ENCODE results near the gene FGF9. TPM values are rescaled to one million over a fixed set of nuclear protein-coding genes. Genes with fewer than 3 reads are reported as not detected.

The FGF9 gene
- total and polyA plus RNA-seq, 2 donors (not counting 1 experiment from before 2014, with no cell fraction given), result 0.13 to 3.0 TPM

GRCh38 chr13:21747456-21747855 lies 76.6 kb downstream of the FGF9 start:
- no peak overlapping the region for H3K9ac ChIP-seq (ENCODE audit: low read length)

GRCh38 chr13:21748166-21748565 lies 77.3 kb downstream of the FGF9 start:
- Histone ChIP-seq H3K4me2 (replicated peaks; ENCODE audit: low read depth, low read length, poor library complexity, severe bottlenecking) (no peak overlapping the region), H3K27ac (ENCODE audit: low read length in 2 of 2) (no peak overlapping the region), H3K9ac (ENCODE audit: low read length) (no peak overlapping the region), H3K9me3 (ENCODE audit: control extremely low read depth in 1 of 3, control insufficient read depth in 2 of 3, insufficient read depth in 1 of 3, low read length in 2 of 3) (no peaks in the 10 kb centered on the region), H3K36me3 (replicated peaks in 1 of 2; ENCODE audit: control extremely low read depth in 1 of 2, control insufficient read depth in 1 of 2, extremely low read depth in 1 of 2, insufficient read depth in 2 of 2, low read length in 1 of 2) (no peaks in the 10 kb centered on the region), H3K79me2 (ENCODE audit: control insufficient read depth, insufficient read depth, low read length) (no peaks in the 10 kb centered on the region), H4K20me1 (ENCODE audit: control insufficient read depth, insufficient read depth, low read length, poor library complexity, severe bottlenecking) (no peaks in the 10 kb centered on the region), H3K27me3 (replicated peaks in 1 of 4; ENCODE audit: control extremely low read depth in 1 of 4, control insufficient read depth in 3 of 4, insufficient read depth in 4 of 4, low read length in 3 of 4) (peaks cover 0 to 4% (median 0%) of the 10 kb centered on the region in 4 experiments), H3K4me3 (ENCODE audit: control extremely low read depth in 1 of 5, extremely low read depth in 1 of 5, insufficient read depth in 1 of 5, low read depth in 2 of 5, low read length in 4 of 5) (no peak overlapping the region), H2AFZ (ENCODE audit: insufficient read depth, low read depth, low read length, poor library complexity, severe bottlenecking) (no peak overlapping the region), H3K4me1 (ENCODE audit: control insufficient read depth in 2 of 2, insufficient read depth in 2 of 2, low read length in 2 of 2) (no peaks in the 10 kb centered on the region)
- TF ChIP-seq CTCF (IDR thresholded peaks at IDR 0.05), result no peak
- CTCF ChIA-PET, result no interaction called here
- 89% methylated on average over 1 of the region's 1 CpG for WGBS (ENCODE audit: insufficient coverage)
- POLR2A ChIA-PET, result no interaction called here
- intact Hi-C loops (cut with micrococcal nuclease), result no loop called here
- H3K27ac Mint-ChIP-seq, result no peak overlapping the region
- peaks cover 7% of the 10 kb centered on the region for H3K9me3 Mint-ChIP-seq (ENCODE audit: insufficient read depth)
- DNase-seq (no peak), ATAC-seq (ENCODE audit: low read depth) (no peak)
- no peak overlapping the region for H3K4me3 Mint-ChIP-seq
- H3K27me3 Mint-ChIP-seq, result peaks cover 10% of the 10 kb centered on the region
- no peaks in the 10 kb centered on the region for H3K4me1 Mint-ChIP-seq

More at GRCh38 chr13:21747456-21747855, 76.6 kb downstream of the FGF9 start:
- Histone ChIP-seq H4K20me1 (ENCODE audit: control insufficient read depth, insufficient read depth, low read length, poor library complexity, severe bottlenecking) (no peaks in the 10 kb centered on the region), H3K4me3 (ENCODE audit: control extremely low read depth in 1 of 5, extremely low read depth in 1 of 5, insufficient read depth in 1 of 5, low read depth in 2 of 5, low read length in 4 of 5) (no peak overlapping the region), H3K79me2 (ENCODE audit: control insufficient read depth, insufficient read depth, low read length) (no peaks in the 10 kb centered on the region), H3K27me3 (replicated peaks in 1 of 4; ENCODE audit: control extremely low read depth in 1 of 4, control insufficient read depth in 3 of 4, insufficient read depth in 4 of 4, low read length in 3 of 4) (peaks cover 0 to 4% (median 0%) of the 10 kb centered on the region in 4 experiments), H3K36me3 (replicated peaks in 1 of 2; ENCODE audit: control extremely low read depth in 1 of 2, control insufficient read depth in 1 of 2, extremely low read depth in 1 of 2, insufficient read depth in 2 of 2, low read length in 1 of 2) (no peaks in the 10 kb centered on the region), H3K4me2 (replicated peaks; ENCODE audit: low read depth, low read length, poor library complexity, severe bottlenecking) (no peak overlapping the region), H3K27ac (ENCODE audit: low read length in 2 of 2) (no peak overlapping the region), H2AFZ (ENCODE audit: insufficient read depth, low read depth, low read length, poor library complexity, severe bottlenecking) (no peak overlapping the region), H3K4me1 (ENCODE audit: control insufficient read depth in 2 of 2, insufficient read depth in 2 of 2, low read length in 2 of 2) (no peaks in the 10 kb centered on the region), H3K9me3 (ENCODE audit: control extremely low read depth in 1 of 3, control insufficient read depth in 2 of 3, insufficient read depth in 1 of 3, low read length in 2 of 3) (no peaks in the 10 kb centered on the region)
- POLR2A ChIA-PET, result no interaction called here
- intact Hi-C loops (cut with micrococcal nuclease), result no loop called here
- CTCF ChIA-PET, result no interaction called here
- H3K4me1 Mint-ChIP-seq, result no peaks in the 10 kb centered on the region
- H3K4me3 Mint-ChIP-seq, result no peak overlapping the region
- H3K27ac Mint-ChIP-seq, result no peak overlapping the region
- H3K9me3 Mint-ChIP-seq (ENCODE audit: insufficient read depth), result peaks cover 7% of the 10 kb centered on the region
- DNase-seq (no peak), ATAC-seq (ENCODE audit: low read depth) (no peak)
- peaks cover 10% of the 10 kb centered on the region for H3K27me3 Mint-ChIP-seq
- TF ChIP-seq CTCF (IDR thresholded peaks at IDR 0.05), result no peak
- no peak for TF ChIP-seq EZH2 (IDR thresholded peaks at IDR 0.05; ENCODE audit: borderline replicate concordance, insufficient read depth, low read depth, low read length, poor library complexity, severe bottlenecking)
- 68% methylated on average over 3 of the region's 4 CpGs for WGBS (ENCODE audit: insufficient coverage)
